Dorsolateral prefrontal cortex (tissue), 118 donors: ENCODE data around the gene CMTM1. TPM values are rescaled to one million over a fixed set of nuclear protein-coding genes. Genes with fewer than 3 reads are reported as not detected.

Source experiments
- total RNA-seq, 120 experiments: library from RNA; stranded (reverse); gene quantifications; one replicate each; pipeline versions ENCODE4 v1.2.3 to v1.2.4, GENCODE V29; 2022

The CMTM1 gene
- total RNA-seq, 120 experiments from 2014 or later, result 5.4 to 19.5 (median 10.1) TPM

Other genes starting within 250 kb of the CMTM1 start
- 10 to 100 TPM in 105 of 120 experiments, 1 to 10 TPM in 15; 5.7 to 36.2 (median 14.9) TPM for gene CDH5, start 199.7 kb upstream of the CMTM1 start, total RNA-seq
- 10 to 100 TPM in 37 of 120 experiments, 1 to 10 TPM in 83; 2.0 to 14.4 (median 8.4) TPM for gene BEAN1, start 139.1 kb upstream of the CMTM1 start, total RNA-seq
- gene TK2, start 16.3 kb upstream of the CMTM1 start, total RNA-seq, result 10 to 100 TPM; 39.7 to 71.2 (median 51.5) TPM
- 10 to 100 TPM in 119 of 120 experiments, 1 to 10 TPM in 1; 9.9 to 33.4 (median 19.9) TPM for gene CKLF, start 13.9 kb upstream of the CMTM1 start, total RNA-seq
- 1 to 10 TPM in 52 of 120 experiments, under 1 TPM in 37, not detected in 31; 0.43 to 5.1 (median 1.1) TPM for gene CMTM2, start 13.0 kb downstream of the CMTM1 start, total RNA-seq
- gene CMTM3, start 38.3 kb downstream of the CMTM1 start, total RNA-seq, result 10 to 100 TPM in 26 of 120 experiments, 1 to 10 TPM in 94; 3.4 to 15.7 (median 7.1) TPM
- 100 to 1,000 TPM in 112 of 120 experiments, 10 to 100 TPM in 8; 82.8 to 193 (median 119) TPM for gene CMTM4, start 130.3 kb downstream of the CMTM1 start, total RNA-seq
- gene DYNC1LI2, start 185.2 kb downstream of the CMTM1 start, total RNA-seq, result 100 to 1,000 TPM; 181 to 428 (median 266) TPM
- 1 to 10 TPM in 10 of 120 experiments, under 1 TPM in 57, not detected in 53; 0.19 to 1.8 (median 0.53) TPM for gene TERB1, start 235.1 kb downstream of the CMTM1 start, total RNA-seq